ENCODE data around the gene PLLP.

GRCh38 chr16:57273826-57274225 lies 10.6 kb downstream of the PLLP start:
- TF ChIP-seq POLR2A (IDR thresholded peaks at IDR 0.05): no peak
- TF ChIP-seq, protein P1, sequence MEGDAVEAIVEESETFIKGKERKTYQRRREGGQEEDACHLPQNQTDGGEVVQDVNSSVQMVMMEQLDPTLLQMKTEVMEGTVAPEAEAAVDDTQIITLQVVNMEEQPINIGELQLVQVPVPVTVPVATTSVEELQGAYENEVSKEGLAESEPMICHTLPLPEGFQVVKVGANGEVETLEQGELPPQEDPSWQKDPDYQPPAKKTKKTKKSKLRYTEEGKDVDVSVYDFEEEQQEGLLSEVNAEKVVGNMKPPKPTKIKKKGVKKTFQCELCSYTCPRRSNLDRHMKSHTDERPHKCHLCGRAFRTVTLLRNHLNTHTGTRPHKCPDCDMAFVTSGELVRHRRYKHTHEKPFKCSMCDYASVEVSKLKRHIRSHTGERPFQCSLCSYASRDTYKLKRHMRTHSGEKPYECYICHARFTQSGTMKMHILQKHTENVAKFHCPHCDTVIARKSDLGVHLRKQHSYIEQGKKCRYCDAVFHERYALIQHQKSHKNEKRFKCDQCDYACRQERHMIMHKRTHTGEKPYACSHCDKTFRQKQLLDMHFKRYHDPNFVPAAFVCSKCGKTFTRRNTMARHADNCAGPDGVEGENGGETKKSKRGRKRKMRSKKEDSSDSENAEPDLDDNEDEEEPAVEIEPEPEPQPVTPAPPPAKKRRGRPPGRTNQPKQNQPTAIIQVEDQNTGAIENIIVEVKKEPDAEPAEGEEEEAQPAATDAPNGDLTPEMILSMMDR (IDR thresholded peaks at IDR 0.05): no peak
- TF ChIP-seq EP300 (IDR thresholded peaks at IDR 0.05): no peak

All from sigmoid colon (tissue), 4 donors.